GM18499 (cell line): ENCODE data around the gene FRMD4B.
"Not testable (repeated sequence)": the region's sequence is repeated elsewhere in the genome, so short reads cannot be mapped to it uniquely, and the experiment has no call there.

Source experiments
- ATAC-seq: cut with Tn5 transposase; IDR thresholded peaks from one replicate; pipeline ENCODE4 v1.9.1; 2021; ENCODE audit warnings: moderate number of reproducible peaks; ENCODE audit not compliant: insufficient read depth, unreplicated experiment

The FRMD4B gene

DNA sequence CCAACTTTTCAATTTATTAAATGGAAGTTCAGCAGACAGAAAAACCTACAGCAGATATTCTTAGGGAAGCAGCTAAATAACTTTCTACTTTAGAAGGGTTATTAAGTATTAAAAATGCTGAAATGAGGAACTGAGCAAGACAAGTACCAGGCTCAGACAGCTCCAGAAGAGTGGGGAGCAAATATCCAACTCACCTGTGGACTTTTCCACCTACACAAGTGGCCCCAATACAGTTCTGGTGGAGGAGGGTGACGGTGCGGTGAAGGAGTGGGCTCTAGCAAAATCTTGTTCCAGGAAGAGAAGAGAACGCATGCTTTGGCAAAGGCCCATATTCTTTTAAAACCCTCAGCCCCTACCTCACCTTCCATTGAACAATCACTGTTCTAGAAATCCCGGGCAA, 133.7 kb downstream of the FRMD4B start:
- ATAC-seq = no peak

DNA sequence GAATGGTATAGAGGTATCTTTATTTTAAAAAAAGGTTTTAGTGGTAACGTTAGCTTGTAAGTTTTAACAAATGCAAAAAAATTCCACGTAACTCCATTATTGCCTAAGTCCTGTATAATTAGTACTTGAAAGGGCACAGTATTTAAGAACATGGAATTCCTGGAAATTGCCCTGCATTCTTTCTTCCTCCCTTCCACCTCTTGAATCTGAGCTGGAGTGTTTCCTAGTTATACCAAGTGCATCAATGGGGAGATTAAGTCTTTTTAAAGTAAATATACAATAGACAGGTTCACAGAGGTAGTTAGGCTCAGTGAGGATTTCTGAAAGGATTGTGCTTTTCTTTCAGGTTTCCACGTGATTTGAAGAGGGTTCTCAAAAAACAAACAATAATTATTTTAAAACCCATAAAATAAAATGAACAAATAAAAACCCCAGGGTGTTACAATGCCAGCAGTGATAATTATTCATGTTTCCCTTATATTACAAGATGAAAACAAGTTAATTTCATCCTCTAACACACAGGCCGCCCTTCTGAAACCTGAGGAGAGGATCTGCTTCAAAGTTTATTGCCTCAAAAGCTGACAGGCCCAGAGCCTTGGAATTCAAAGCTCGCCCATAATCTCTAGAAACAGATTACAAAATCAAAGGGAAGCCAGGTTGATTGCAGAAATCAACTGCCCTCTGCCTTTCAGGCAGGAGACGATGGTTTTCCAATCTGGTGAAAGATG, 134.6 kb downstream of the FRMD4B start:
- ATAC-seq = no peak

DNA sequence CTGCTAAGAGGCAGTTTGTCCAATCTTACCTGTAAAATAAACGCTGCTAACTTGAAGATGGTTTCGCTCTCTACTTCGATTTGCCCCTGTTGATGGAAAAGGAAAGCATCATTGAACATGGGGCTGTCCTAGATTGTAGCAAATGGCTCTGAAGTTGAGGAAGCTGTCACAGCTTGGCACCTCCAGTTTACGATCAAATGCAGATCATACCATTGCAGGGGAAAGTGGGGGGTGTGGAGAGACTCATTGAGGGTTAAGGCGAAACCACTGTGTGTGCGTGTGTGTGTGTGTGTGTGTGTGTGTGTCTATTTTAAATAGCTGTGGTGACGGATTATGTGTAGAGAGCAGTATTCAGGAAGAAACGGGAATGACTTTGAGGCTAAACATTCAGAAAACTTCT, 135.9 kb downstream of the FRMD4B start:
- ATAC-seq = no peak

GRCh38 chr3:69249001-69249400, 136.9 kb downstream of the FRMD4B start:
- ATAC-seq = no peak

- ATAC-seq = no peak
Observed at GRCh38 chr3:69248436-69248835, 137.5 kb downstream of the FRMD4B start.

GRCh38 chr3:69246612-69247011, 139.3 kb downstream of the FRMD4B start:
- no peak for ATAC-seq

DNA sequence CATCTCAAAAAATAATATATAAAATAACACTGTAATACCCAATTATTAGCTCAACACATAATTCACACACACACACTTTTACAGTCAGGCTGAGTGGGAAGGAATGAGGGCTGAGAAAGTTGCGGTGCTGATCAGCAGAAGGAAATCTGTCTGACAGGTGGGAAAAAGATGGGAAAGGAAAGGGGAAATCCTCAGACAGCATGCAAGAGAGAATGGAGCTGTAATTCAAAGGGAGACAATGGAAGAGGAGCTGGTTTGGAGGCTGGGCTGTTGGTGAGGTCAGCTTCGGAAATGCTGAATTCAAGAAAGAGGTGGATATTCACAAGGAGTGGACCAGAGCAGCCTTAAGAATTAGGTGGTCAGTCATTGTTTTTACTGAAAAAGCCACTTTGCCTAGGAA, 141.8 kb downstream of the FRMD4B start:
- ATAC-seq = no peak

GRCh38 chr3:69241769-69242168, 144.1 kb downstream of the FRMD4B start:
- ATAC-seq = no peak

DNA sequence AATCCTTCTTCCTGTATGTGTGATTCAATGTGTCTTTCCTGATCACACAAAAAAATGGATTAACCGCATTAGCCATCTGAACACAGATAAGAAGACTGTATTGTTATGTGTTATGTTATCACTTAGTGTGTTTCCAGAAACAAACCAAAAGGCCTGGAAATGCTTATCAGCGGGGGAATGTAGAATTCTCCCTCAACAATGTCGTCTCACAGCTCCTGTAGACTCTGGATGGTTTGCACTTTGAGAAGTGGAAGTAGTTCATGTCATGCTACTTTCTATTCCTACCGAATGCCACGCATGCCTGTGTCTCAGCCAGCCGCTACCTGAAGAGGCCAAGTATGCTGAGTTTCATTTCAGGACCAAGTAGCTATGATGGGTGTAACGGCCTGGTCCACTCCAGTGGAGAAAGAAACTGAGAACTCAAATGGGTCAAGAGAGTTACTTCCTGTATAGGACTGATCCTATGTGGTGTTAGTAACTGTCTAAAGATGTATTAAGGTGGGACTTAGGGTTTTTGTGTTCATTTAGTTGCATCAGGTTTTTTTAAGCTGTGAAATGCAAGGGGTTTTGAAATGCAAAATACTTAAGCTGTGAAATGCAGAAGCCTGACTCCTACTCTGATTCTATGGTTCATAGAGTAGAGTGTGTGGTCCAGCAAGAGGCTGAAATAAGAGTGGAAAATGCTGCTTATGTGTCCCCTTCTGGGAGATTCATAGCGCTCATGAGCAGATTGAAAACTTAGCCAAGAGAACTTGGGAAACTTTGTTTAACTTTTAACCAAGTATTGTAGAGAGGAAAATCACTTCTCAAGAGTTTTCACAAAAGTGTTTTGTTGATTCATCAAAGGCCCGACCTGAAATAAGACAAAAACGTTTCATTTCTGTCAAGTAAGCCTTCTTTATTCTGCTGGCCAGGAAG, 145.0 kb downstream of the FRMD4B start:
- no peak for ATAC-seq

DNA sequence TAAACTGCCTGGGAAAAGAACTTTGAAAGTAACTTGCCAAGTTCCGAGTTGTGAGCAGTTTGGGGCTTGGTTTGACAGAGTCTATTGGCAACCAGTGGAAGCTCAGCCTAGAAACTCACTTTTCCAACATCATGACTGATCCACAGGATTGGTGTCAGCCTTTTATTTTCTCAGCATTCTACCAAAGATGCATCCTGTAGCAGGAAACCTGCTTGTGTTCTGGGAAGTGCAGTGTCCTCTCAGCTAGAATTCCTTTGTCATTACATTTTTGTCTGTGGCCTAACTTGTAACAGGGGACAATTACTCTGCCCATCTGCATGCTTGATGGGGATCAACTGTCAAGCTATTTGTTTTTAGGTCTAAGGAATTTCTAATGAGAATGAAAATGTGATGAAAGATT, 146.8 kb downstream of the FRMD4B start:
- no peak for ATAC-seq

GRCh38 chr3:69236812-69237707, 148.8 kb downstream of the FRMD4B start:
- ATAC-seq = no peak

DNA sequence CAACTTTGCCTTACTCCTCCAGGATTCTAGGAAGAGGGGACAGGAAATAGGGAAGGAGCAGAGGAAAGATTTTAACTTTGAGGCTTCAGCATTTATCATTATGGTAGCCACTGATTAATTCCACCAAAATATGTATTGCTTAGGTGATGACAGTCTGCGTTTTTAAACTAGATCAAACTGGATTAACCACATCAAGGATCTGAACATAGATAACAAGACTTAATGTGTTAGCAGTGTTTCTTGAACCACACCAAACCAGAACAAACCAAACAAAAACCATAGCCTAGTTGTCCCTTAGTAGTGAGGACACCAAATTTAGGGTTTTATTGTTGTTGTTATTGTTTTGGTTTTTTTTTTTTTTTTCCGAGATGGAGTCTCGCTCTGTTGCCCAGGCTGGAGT, 150.0 kb downstream of the FRMD4B start:
- no peak for ATAC-seq

GRCh38 chr3:69235227-69235626, 150.7 kb downstream of the FRMD4B start:
- ATAC-seq = not testable (repeated sequence)

GRCh38 chr3:69232482-69232881, 153.4 kb downstream of the FRMD4B start:
- no peak for ATAC-seq

DNA sequence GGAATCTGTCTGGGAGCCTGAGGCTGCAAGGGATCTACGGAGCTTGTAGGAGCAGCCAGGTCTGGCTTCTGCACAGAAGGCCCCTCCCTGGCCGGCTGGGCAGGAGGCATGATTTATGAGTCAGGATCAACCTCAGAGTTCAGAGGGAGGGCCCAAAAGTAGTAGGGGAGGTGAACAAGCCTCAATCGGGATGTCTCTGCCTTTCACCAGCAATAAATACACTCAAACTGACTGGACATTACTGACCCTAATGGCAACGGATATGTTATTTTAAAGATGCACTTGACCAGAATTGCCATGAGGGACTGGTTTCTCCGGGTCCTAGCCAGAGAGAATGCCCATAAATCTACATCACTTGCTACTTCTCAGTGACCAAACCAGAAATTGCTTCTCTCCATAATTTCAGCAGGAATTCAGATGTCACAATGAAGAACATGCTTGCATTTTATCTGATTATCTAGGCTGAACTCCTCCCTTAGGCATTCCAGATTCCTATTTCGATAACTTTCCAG, 153.9 kb downstream of the FRMD4B start:
- ATAC-seq = no peak

DNA sequence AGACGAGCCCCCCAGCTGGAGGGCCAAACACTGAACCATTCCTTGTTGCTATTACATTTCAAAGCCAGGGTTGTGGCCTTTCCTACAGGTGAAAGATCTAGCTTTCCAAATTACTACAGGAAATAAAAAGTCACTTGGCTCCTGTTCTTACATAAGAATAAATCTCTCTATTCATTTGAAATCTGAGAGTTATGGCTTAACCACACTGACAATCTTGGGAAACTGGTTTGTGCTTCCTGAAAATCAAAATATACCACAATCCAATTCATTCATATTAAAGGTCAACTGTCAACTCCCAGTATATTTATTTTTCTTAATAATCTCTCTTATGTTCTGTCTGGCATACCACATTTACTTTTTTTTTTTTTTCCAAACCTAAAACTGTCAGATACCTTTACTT, 159.8 kb downstream of the FRMD4B start:
- no peak for ATAC-seq

DNA sequence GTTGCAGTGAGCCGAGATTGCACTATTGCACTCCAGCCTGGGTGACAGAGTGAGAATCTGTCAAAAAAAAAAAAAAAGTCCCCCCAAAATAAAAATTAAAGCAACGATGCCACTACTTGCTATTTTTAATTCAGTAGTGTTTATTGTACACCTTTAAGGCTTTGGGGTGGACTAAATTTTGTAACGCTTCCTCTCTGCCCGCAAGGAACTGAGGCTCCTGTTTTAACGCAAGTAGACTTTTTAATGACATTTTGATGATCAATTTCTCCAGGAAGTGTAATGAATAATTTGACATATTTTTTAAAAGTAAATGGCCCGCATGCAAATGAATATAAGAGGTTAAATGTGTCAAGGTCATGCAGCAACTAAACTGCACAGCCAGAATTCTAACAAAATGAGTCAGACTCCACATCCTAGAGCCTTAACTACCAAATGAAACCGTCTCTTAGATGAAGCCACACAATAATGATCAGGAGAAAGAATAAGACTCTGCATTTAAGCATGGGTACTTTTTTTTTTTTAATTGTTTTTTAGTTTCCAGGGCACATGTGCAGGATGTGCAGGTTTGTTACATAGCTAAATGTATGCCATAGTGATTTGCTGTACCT, 166.7 kb downstream of the FRMD4B start:
- no peak for ATAC-seq

DNA sequence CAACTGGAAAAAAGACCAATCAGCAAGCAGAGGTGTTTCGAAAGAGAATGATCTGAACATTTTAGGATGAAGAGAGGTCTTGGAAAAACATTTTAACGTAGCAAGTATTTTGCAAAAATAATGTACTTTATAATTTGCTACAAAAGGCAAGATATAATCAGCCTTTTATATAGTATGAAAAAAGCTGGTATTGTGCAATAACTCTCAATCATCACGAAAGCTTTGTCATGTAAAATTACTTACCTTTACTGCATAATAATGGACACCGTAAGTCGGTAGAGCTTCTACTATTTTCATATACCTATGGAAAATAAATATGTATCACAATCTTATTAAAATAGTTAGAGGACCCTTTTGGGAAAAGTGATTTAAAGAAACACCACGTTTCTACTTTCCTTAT, 167.8 kb downstream of the FRMD4B start:
- no peak for ATAC-seq

DNA sequence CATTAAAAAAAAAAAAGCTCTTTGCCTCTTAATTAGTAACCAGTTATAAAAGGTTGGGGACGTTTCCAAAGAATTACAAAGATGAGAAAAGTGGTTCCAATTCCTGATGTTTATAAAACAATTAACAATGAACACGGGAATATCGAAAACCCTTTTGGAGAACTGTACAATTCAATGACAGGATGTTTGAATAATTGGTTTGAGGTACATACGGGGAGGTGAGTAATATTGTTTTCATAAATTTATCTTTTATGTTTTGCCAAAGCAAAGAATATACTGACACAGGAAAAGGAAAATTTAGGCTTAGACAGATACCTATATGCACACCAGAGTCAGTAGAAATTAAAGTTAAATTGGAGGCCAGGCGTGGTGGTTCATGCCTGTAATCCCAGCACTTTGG, 168.9 kb downstream of the FRMD4B start:
- ATAC-seq = no peak

DNA sequence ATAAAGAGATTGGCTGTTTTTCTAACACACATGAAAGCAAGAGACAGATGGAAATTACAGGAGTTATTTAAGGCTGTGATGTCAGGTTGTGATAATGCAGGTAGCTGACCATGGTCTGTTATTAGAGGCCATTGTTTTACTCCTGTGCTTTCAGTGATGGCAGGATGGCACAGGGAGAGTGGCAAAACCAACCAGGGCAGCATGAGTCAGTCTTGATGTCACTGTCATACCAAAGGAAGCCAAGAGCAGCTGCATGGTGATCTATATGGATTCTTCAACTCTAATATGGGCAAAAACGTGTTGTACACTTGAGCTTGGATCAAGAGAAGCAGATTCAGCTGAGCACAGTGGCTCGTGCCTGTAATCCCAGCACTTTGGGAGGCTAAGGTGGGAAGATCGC, 171.6 kb downstream of the FRMD4B start:
- ATAC-seq = no peak
